OCI-LY3 (cell line): Measurements from ENCODE around the gene SNAPC4.

Source experiments
- EZH2phosphoT487 ChIP-seq: fragments of 200-600 bp; shearing (Covaris generic); IDR thresholded peaks from 2 replicates; pipeline ENCODE4 v1.6.1; 2018; ENCODE audit warnings: antibody characterized with exemption, mixed run types, low read depth
- TF ChIP-seq, protein P1 (sequence below): fragments of 200-600, 300-600 bp; sonication (generic); IDR thresholded peaks from 2 replicates; pipeline ENCODE4 v1.5.1; 2014; ENCODE audit warnings: antibody characterized with exemption, low read length, low read depth

DNA sequence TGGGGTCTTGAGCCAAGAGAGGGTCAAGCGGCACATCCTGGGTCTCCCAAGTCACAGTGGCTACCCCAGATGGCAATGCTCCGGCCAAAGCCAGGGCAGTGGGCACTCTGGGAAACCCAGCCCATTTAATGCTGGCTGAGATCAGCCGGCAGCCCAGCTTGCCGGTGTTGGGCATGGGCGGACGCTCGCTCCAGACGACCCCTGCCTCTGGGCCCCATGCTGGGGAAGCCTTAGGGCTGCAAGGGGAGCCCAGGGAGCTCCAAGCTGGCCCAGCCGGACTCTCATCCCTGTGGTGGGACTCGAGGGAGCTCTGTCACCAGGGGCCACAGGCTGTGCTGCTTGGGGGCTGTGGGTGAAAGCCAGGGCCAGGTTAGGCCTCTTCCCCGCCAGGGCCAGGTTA is 20.6 kb downstream of the SNAPC4 start:
- TF ChIP-seq, protein P1, sequence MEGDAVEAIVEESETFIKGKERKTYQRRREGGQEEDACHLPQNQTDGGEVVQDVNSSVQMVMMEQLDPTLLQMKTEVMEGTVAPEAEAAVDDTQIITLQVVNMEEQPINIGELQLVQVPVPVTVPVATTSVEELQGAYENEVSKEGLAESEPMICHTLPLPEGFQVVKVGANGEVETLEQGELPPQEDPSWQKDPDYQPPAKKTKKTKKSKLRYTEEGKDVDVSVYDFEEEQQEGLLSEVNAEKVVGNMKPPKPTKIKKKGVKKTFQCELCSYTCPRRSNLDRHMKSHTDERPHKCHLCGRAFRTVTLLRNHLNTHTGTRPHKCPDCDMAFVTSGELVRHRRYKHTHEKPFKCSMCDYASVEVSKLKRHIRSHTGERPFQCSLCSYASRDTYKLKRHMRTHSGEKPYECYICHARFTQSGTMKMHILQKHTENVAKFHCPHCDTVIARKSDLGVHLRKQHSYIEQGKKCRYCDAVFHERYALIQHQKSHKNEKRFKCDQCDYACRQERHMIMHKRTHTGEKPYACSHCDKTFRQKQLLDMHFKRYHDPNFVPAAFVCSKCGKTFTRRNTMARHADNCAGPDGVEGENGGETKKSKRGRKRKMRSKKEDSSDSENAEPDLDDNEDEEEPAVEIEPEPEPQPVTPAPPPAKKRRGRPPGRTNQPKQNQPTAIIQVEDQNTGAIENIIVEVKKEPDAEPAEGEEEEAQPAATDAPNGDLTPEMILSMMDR: no peak
- no peak for TF ChIP-seq EZH2phosphoT487
